HG03354 (cell line): ENCODE measurements around the gene ASTE1.

Source experiments
- ATAC-seq: cut with Tn5 transposase; IDR thresholded peaks from one replicate; pipeline ENCODE4 v1.9.1; 2021; ENCODE audit warnings: mild to moderate bottlenecking; ENCODE audit not compliant: unreplicated experiment, poor library complexity, severe bottlenecking

The ASTE1 gene

DNA sequence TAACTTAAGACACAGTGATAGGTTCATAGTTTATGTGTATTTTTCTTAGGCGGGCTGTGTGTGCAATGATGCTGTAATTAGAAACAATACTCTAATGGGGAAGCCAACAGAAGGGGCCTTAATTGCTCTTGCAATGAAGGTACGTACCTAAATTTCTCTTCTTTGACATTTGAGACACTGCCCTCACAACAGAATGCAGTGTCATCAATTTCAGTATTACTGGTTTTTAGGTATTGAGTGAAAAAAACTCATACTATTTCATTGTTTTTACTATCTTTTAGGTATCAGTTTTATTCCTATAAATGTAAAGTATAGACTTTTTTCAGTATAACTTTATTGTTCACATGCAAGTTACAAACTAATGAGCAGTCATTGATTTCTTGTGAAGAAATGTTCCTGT is 59.3 kb downstream of the ASTE1 start:
- no peak for ATAC-seq

DNA sequence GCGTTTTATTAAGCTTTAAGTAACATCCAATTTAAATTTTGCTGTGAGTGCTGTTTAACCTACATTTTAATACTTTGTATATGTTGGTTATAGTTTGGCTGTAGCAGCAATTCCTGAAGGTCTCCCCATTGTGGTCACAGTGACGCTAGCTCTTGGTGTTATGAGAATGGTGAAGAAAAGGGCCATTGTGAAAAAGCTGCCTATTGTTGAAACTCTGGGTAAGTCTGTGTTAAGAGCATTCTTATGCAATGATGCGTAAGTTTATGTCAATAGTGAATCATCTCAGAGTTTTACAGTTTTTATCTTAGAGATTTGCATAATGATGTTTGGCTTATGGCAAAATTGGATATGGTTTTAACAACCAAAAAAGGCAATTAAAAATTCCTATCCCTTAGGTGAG is 62.7 kb downstream of the ASTE1 start:
- ATAC-seq: no peak
